Osteocyte (in vitro differentiated cells): ENCODE results near the gene TMEM178B. TPM values are rescaled to one million over a fixed set of nuclear protein-coding genes. Genes with fewer than 3 reads are reported as not detected.

Source experiments
- DNase-seq: peaks from one replicate; pipeline ENCODE4 v3.0.0; 2021; ENCODE audit warnings: mixed read lengths; ENCODE audit not compliant: unreplicated experiment; ENCODE audit errors: extremely low spot score
- H3K27ac Mint-ChIP-seq: one replicate; pipeline ENCODE4 v1.8.0; 2021; ENCODE audit warnings: mild to moderate bottlenecking, mixed read lengths; ENCODE audit not compliant: unreplicated experiment
- H3K27me3 Mint-ChIP-seq: one replicate; pipeline ENCODE4 v1.8.0; 2021; ENCODE audit warnings: mixed read lengths; ENCODE audit not compliant: unreplicated experiment
- H3K36me3 Mint-ChIP-seq: one replicate; pipeline ENCODE4 v1.8.0; 2021; ENCODE audit warnings: mixed read lengths; ENCODE audit not compliant: unreplicated experiment
- H3K4me1 Mint-ChIP-seq: one replicate; pipeline ENCODE4 v1.8.0; 2021; ENCODE audit warnings: mixed read lengths; ENCODE audit not compliant: unreplicated experiment
- H3K4me3 Mint-ChIP-seq: one replicate; pipeline ENCODE4 v1.8.0; 2021; ENCODE audit warnings: mild to moderate bottlenecking, moderate library complexity, mixed read lengths; ENCODE audit not compliant: unreplicated experiment
- H3K9me3 Mint-ChIP-seq: one replicate; pipeline ENCODE4 v1.8.0; 2021; ENCODE audit warnings: mixed read lengths; ENCODE audit not compliant: unreplicated experiment
- CTCF ChIP-seq: fragments of 200-600 bp; sonication (generic); IDR thresholded peaks from 2 replicates; pipeline ENCODE4 v1.5.0; 2021; ENCODE audit warnings: antibody characterized with exemption, mild to moderate bottlenecking, moderate library complexity
- total RNA-seq: library from RNA; stranded (reverse); gene quantifications from 2 replicates; pipeline ENCODE4 v1.2.1, GENCODE V29; 2021

Gene TMEM178B
- total RNA-seq, 1 donor from 2014 or later = 0.70 TPM

GRCh38 chr7:141094336-141095070 lies 20.6 kb downstream of the TMEM178B start:
- DNase-seq = no peak
- TF ChIP-seq CTCF = no peak
- Mint-ChIP-seq H3K4me3 (no peak overlapping the region), H3K27ac (no peak overlapping the region), H3K9me3 (no peaks in the 10 kb centered on the region), H3K4me1 (no peaks in the 10 kb centered on the region), H3K27me3 (no peaks in the 10 kb centered on the region), H3K36me3 (no peaks in the 10 kb centered on the region)

- Mint-ChIP-seq H3K27ac (no peak overlapping the region), H3K4me3 (no peak overlapping the region), H3K4me1 (no peaks in the 10 kb centered on the region), H3K27me3 (no peaks in the 10 kb centered on the region), H3K9me3 (no peaks in the 10 kb centered on the region), H3K36me3 (no peaks in the 10 kb centered on the region)
- TF ChIP-seq CTCF = no peak
- no peak for DNase-seq
Observed at GRCh38 chr7:141097430-141097829, 23.6 kb downstream of the TMEM178B start.

GRCh38 chr7:141102436-141102835 lies 28.6 kb downstream of the TMEM178B start:
- no peaks in the 10 kb centered on the region for H3K4me1 Mint-ChIP-seq
- DNase-seq = no peak
- no peaks in the 10 kb centered on the region for H3K9me3 Mint-ChIP-seq
- H3K36me3 Mint-ChIP-seq = no peaks in the 10 kb centered on the region
- H3K4me3 Mint-ChIP-seq = no peak overlapping the region
- no peak overlapping the region for H3K27ac Mint-ChIP-seq
- no peaks in the 10 kb centered on the region for H3K27me3 Mint-ChIP-seq
- TF ChIP-seq CTCF = no peak

- TF ChIP-seq CTCF = no peak
- Mint-ChIP-seq H3K9me3 (no peaks in the 10 kb centered on the region), H3K36me3 (no peaks in the 10 kb centered on the region), H3K4me1 (no peaks in the 10 kb centered on the region), H3K27me3 (no peaks in the 10 kb centered on the region), H3K27ac (no peak overlapping the region), H3K4me3 (no peak overlapping the region)
- no peak for DNase-seq
Observed at GRCh38 chr7:141103847-141104429, 30.1 kb downstream of the TMEM178B start.

GRCh38 chr7:141113131-141113530 lies 39.3 kb downstream of the TMEM178B start:
- Mint-ChIP-seq H3K9me3 (no peaks in the 10 kb centered on the region), H3K27me3 (no peaks in the 10 kb centered on the region), H3K4me3 (no peak overlapping the region), H3K36me3 (no peaks in the 10 kb centered on the region), H3K4me1 (no peaks in the 10 kb centered on the region), H3K27ac (no peak overlapping the region)
- DNase-seq = no peak
- TF ChIP-seq CTCF = no peak
